ENCODE results near the gene COMMD1.
A peak's percentile ranks its signal among the peaks of the same experiment; 100 is the strongest.

Gene COMMD1

DNA sequence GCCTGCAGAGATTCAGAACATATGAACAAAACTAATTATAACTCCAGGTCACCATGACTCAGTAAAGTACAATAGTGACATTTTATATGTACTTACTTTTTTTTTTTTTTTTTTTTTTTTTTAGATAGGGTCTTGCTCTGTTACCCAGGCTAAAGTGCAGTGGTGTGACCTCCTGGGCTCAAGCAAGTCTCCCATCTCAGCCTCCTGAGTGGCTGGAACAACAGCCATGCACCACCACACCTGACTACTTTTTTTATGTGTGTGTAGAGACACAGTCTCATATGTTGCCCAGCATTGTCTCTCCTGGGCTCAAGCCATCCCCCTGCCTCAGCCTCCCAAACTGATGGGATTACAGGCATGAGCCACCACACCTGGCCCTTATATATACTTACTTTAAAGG lies 159.8 kb downstream of the COMMD1 start:
- TF ChIP-seq, protein P1, sequence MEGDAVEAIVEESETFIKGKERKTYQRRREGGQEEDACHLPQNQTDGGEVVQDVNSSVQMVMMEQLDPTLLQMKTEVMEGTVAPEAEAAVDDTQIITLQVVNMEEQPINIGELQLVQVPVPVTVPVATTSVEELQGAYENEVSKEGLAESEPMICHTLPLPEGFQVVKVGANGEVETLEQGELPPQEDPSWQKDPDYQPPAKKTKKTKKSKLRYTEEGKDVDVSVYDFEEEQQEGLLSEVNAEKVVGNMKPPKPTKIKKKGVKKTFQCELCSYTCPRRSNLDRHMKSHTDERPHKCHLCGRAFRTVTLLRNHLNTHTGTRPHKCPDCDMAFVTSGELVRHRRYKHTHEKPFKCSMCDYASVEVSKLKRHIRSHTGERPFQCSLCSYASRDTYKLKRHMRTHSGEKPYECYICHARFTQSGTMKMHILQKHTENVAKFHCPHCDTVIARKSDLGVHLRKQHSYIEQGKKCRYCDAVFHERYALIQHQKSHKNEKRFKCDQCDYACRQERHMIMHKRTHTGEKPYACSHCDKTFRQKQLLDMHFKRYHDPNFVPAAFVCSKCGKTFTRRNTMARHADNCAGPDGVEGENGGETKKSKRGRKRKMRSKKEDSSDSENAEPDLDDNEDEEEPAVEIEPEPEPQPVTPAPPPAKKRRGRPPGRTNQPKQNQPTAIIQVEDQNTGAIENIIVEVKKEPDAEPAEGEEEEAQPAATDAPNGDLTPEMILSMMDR (IDR thresholded peaks at IDR 0.05; ENCODE audit: extremely low read depth, missing control alignments): no peak
- DNase-seq (ENCODE audit: low spot score): no peak

DNA sequence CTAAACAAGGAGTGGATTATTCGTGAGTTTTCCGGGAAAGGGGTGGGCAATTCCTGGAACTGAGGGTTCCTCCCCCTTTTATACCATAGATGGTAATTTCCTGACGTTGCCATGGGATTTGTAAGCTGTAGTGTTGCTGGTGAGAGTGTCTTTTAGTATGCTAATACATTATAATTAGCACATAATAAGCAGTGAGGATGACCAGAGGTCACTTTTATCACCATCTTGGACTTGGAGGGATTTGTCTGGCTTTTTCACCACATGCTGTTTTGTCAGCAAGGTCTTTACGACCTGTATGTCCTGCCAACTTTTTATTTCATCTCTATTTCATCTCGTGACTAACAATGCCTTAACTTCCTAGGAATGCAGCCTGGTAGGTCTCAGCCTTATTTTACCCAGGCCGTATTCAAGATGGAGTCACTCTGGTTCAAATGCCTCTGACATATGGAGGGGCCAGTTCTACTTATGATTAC lies 165.7 kb downstream of the COMMD1 start:
- TF ChIP-seq, protein P1 (IDR thresholded peaks at IDR 0.05; ENCODE audit: extremely low read depth, missing control alignments): no peak
- DNase-seq (ENCODE audit: low spot score): no peak

DNA sequence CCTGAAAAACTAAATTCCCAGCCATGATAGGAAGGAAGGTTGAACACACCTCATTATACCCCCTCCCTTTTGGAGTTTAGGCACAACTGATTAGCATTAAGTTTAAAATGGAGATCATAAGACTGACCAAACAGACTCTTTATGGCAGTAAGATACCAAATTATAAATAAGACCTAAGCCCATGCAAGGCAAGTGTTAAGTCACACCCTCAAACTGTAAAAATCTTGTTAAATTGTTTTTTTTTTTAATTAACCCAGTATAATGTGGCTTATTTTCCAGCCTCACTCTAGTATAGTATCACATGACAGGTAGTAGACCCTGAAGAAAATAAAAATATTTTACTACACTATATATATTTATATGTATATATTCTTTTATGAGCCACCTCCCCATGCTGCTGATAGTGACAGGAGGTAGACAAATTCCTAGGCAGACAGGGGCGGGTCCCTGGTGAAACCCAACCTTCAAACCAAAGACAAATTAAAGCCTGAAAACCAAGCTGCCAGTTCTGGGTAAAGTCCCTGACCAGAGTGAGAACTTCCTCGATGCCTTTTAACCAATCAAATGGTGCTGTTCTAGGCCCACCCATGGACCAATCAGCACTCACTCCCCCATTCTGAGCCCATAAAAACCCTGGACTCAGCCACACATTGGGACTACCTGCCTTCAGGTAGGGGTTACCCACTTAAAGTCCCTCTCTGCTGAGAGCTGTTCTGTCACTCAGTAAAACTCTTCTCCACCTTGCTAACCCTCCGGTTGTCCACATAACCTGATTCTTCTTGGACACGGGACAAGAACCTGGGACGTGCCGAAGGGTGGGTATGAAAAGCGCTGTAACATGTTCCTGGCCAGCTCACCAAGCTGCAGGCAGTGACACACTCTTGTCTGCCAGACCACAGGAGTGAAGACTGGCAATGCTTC lies 166.5 kb downstream of the COMMD1 start:
- TF ChIP-seq, protein P1 (IDR thresholded peaks at IDR 0.05; ENCODE audit: extremely low read depth, missing control alignments): no peak
- no peak for DNase-seq (ENCODE audit: low spot score)

DNA sequence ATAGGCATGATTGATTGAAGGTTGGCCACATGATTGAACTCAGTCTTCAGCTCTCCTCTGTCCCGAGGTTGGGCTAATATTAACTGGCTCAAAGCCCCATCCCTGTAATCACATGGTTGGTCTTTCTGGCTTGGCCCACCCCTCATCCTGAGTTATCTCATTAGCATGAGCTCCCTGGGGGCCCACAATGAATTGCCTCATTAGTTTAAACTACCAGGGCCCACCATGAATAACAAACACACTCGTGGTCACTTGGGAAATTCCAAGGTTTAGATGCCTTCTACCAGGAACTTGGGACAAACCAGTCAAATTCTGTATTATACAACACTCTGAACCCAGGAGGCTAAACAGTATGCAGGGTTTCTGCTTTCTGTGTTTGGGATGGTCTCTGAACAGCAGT lies 168.8 kb downstream of the COMMD1 start:
- TF ChIP-seq, protein P1 (IDR thresholded peaks at IDR 0.05; ENCODE audit: extremely low read depth, missing control alignments): no peak
- no peak for DNase-seq (ENCODE audit: low spot score)

DNA sequence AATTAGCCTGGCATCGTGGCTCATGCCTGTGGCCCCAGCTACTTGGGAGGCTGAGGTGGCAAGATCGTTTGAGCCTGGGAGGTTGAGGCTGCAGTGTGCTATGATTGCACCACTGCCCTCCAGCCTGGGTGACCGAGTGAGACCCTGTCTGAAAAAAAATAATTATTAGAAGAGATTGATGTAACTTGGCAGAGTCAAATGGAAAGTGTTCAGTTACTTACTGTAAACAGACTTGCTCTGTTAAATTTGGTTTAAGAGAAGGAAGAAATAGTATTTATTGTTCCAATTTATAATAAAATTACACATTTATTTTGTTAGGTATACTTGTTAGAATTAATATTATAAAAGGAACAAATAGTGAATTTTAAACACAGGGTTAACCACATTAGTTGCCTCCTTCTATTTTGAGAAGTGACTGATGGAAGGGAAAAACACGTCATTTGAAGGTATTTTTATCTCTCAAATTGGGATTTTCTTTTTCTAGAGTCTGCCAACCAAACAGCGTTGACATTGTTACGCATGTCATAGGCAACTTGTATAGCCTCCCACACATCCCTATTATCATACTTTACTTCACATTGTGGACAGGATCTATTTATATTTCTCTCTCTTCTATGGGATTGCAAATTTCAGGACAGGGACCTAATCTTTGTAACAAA lies 171.6 kb downstream of the COMMD1 start:
- TF ChIP-seq, protein P1 (IDR thresholded peaks at IDR 0.05; ENCODE audit: extremely low read depth, missing control alignments): no peak
- DNase-seq (ENCODE audit: low spot score): peak; percentile 23

DNA sequence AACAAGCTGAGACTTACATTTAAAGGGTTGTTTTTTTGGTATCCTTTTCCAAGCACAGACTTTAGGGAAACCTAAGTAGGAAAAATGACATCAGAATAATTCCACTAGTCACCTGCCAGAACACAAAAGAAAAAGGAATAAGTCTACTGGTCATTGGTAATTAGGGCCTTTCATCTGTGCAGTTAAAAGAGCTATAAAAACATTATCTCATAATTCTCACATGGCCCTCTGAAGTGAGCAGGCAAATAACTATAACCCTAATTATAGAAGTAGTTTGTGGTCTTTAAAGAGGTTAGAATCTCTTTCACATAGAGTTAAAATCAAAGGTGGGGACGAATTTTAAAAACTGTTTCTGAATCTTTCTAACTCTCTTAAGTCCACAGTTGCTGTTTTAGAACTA lies 179.3 kb downstream of the COMMD1 start:
- TF ChIP-seq, protein P1 (IDR thresholded peaks at IDR 0.05; ENCODE audit: extremely low read depth, missing control alignments): no peak

DNA sequence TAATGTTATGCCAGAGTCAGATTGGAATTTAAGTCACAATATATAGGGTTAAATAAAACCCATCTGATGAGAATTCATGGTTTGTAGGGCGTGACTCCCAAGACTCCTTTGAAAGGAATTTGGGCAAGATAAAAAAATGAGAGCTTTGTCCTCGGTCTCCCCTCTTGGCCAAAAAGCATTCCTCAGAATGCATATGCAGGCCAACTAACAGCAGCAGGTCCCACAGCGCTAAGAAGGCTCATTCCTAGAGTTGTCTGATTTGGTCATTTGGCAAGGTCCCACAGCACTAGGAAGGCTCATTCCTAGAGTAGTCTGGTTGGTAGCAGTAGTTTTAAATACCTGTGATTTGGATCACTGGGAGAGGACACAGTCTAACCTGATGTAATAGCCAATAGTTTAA lies 184.2 kb downstream of the COMMD1 start:
- no peak for DNase-seq (ENCODE audit: low spot score)
- TF ChIP-seq, protein P1 (IDR thresholded peaks at IDR 0.05; ENCODE audit: extremely low read depth, missing control alignments): no peak

More for the DNA sequence above, 179.3 kb downstream of the COMMD1 start:
- DNase-seq (ENCODE audit: low spot score): peak; percentile 16

Data from GM20000 (cell line).